RKO (cell line): ENCODE measurements around the gene OR1J2.
"Not testable (repeated sequence)": the region's sequence is repeated elsewhere in the genome, so short reads cannot be mapped to it uniquely, and the experiment has no call there.

Experiments used
- DNase-seq: peaks from one replicate; pipeline ENCODE4 v3.0.0-alpha.2; 2016; ENCODE audit warnings: low spot score

OR1J2 gene, protein sequence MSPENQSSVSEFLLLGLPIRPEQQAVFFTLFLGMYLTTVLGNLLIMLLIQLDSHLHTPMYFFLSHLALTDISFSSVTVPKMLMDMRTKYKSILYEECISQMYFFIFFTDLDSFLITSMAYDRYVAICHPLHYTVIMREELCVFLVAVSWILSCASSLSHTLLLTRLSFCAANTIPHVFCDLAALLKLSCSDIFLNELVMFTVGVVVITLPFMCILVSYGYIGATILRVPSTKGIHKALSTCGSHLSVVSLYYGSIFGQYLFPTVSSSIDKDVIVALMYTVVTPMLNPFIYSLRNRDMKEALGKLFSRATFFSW

DNA sequence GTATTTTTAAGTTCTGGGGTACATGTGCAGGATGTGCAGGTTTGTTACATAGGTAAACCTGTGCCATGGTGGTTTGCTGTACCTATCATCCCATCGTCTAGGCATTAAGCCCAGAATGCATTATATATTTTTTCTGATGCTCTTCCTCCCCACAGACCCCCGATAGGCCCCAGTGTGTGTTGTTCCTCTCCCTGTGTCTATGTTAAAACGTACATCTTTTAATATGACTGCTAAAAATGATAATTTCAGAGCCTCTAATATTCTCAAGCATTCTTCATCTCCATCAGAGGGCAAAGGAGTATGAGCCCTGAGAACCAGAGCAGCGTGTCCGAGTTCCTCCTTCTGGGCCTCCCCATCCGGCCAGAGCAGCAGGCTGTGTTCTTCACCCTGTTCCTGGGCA is at the start of gene OR1J2:
OR1J2 (plus strand) TSS at position 301 of the 400 bp plus-strand sequence; CDS start at position 301, 0 bp downstream.
- no peak for DNase-seq

DNA sequence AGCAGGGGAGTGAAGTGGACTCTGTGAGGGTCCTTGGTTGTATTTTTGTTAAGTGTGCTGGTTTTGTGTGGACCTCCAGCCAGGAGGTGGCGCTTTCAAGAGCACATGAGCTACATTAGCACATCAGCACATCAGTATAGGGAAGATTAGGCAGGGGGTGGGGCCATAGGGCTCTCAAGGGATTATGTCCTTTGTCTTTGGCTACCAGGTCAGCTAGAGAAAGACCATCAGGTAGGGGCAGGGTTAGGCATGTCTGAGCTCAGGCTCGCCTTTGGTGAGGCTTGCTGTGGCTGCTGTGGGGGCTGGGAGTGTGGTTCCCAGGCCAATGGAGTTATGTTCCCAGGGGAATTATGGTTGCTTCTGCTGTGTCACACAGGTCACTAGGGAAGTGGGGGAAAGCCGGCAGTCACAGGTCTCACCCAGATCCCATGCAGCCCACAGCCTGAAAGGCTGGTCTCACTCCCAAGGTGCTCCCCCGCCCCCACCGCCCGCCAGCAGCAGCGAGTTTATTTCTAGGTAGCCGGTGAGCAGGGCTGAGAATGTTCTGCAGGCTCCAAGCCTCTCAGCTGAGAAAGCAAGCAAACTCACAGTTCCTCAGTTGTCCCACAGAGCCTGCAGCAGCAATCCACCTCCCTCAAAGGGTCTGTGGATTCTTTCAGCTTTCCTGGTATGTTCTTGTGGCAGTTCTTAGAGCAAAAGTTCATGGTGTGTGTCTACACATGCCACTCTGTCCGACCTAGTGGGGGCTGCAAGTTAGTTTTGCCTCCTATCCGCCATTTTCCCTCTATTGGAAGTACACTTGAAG is 46.6 kb upstream of the OR1J2 start:
- peak; percentile 49 for DNase-seq

DNA sequence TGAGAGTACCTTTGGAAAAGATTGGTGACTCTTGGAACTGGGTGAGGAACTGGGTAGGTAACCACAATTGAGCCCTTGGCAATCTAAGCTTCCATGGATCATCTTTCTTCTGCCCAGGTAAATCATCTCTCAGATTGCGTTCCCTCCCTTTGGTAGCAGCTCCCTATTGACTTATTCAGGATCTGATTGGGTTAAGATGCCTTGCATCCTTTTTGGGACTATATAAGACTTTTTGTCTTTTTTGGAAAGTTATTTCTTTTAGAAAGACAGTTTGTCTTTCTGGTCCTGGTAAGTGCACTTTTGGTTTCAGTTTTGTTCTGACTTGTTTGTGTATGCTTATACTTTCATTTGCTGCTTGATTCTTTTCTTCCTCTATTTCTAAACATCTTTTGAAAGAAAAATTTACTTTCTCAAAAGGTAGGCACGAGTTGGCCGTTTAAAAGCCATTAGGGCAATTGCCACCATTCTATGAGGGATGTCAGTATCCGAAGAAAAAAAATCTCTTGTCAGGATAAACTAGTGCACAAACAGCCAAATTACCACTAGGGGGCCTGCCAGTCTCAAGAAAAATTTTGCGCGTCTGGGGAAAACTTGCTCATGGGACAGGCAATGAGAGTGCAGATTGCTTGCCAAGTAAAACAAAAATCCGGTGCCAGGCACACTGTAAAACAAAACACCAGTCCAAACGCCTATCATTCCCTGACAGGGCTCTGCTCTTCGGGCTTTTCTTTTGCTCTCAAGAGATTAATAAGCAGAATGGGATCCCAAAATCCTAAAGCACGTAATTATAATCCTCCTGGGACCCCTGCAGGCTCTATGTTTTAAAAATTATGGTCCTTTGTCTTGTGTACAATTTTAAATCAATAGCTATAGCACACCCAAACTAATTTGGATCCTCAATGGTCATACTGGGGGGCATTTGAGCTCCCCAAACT is 45.7 kb upstream of the OR1J2 start:
- DNase-seq, result peak; percentile 91

DNA sequence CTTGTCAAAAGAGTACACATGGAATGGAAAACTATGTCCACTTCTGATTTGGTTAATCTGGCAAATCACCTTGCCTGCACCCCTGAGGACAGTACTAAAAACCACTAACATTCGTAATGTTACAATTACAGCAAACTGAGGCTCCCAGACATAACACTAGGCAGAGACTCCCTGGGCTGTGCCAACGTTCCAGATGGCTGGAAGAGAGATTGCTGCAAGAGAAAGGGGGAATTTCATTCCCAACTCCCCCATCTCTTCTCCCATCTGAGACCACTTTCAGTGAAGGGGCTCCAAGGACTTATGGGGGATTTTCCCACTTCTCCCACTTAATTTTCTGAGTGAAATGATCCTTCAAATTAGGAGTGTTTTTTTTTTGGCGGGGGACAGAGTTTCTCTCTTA is 44.1 kb upstream of the OR1J2 start:
- no peak for DNase-seq

DNA sequence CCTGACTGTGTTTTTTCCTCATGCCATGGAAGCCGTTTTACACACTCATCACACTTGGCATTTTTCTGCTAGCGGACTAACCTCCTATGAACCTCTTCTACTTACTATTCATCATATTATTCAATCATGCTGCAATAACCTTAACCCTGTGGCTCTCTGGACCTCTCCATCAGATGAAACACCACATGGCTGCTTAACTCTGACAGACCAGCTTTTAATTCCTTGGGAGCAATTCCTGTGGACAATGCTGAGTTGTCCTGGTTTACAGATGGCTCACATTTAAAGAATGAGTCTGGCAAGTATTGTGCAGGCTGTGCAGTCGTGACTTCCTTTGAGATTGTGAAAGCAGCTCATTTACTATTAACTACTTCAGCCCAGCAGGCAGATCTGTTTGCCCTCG is 41.9 kb upstream of the OR1J2 start:
- no peak for DNase-seq

DNA sequence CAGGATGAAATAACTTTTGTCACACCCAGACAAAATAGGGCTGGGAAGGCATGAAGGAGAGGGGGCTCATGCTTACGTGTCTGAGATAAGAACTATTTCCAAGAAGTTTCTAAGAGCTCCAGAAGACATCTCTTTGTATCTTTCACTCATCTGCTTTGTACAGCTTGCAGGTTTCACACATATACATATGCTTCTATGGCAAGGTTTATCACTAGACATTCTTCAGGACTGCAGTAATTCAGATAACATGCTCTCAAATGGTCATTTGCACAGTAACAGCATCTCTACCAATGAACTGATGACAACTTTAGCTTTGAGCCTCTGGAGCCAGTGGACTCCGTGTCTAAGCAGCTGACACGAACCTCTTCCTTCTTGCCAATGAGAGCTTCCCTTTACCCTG is 36.0 kb upstream of the OR1J2 start:
- no peak for DNase-seq

DNA sequence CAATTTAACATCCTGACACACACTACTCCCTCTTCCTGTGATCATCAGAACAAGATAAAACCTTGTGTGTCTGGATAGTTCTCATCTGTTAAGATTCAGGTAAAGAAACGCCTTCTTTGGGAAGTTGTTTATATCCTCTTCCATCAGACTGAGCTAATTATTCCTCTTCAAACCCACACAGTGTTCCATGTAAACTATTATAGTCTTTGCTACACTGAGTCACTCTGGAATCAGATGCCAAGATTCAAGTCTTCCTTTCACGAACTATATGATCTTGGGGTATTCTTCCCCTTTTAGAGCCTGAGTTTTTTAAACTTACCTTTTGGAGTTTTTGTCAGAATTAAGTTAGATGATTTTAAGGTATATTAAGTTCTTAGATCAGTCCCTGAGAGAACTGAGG is 34.9 kb upstream of the OR1J2 start:
- no peak for DNase-seq

DNA sequence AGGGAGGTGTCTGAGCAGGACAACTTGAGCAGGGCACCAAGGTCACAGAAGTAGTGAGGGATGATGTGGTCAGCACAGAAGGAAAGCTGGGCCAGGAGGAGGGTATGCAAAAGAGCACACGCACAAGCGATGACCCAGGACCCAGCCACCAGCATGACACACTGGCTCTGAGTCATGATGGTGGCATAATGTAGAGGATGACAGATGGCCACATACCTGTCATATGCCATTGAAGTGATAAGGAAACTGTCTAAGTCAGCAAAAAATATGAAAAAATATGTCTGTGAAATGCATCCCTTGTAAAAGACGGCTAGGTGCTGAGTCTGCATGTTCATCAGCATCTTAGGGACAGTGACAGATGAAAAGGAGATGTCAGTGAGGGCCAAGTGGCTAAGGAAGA is 33.3 kb upstream of the OR1J2 start:
- peak; percentile 23 for DNase-seq

DNA sequence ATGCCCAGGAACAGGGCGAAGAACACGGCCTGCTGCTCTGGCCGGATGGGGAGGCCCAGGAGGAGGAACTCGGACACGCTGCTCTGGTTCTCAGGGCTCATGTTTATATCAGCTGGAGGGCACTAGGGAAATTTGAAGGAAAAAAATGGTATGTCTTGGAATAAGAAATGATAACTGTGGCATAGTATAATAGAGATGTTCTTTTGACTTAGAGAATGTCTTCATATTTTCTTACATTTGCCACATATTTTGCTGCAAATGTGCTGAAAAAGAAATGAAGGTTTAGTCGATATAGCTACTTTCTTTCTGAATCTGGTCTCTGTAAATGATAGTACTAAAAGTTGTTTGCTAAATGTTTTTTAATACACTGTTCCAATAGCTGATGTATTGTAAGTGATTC is 32.8 kb upstream of the OR1J2 start, which contains the start of gene OR1J1:
OR1J1 (minus strand) TSS at position 101 of the 400 bp plus-strand sequence; CDS start at position 101, 0 bp downstream.
- no peak for DNase-seq

DNA sequence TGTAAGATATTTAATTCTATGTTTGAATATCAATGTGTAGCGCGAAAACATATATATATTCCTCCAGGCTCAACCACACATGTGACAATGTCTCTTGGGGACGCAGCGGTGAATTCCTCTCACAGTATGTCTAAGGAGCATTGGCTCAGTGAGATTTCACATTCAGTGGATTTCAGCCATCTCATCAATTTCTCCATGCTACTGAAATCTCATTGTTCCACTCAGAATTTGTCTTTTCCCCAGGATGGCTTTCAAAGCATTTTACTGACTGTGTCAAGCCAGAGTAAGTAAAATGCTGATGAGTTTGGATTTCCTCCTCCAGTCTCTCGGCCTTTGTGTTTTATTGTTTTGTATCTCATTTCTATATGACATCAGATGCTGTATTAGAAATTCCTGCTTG is 31.5 kb upstream of the OR1J2 start:
- no peak for DNase-seq

DNA sequence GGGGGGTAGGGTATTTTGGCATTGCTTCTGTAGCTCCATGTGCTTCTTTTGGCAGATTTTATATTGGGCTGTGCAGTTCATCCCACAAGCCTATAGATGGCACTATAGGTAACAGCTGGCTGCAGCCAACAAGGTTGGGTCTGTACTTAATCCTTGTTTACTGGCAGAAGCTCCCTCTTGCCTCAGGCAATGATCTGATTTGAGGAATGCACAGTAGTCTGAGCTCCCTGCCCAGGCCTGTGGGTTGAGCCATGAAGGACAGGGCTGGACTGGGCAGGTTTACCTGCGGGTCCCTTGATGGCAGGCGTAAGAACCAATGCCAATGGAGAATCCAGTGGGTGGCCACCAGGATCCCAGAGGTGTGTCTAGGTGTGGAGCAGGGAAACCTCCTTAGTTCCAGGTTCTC is 11.7 kb upstream of the OR1J2 start:
- DNase-seq, result peak; percentile 54

DNA sequence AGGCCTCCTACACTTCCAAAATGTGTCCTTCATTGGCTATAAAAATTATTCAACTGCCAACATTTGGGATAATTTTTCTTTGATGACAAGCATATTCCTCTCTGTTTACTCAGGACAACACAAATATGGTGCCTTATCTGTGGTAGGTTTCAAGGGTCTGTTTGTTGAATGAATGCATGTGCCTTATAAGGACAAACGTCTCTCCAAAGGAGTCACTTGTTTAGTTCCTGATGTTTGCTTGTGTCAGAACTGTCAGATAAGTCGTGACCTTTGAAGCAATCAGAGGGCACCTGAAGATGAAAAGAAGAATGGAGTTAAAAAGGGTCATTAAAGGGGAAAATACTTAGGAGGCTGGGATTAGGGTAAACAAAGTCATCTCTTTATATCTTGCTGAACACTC is 3.6 kb upstream of the OR1J2 start:
- DNase-seq, result no peak

DNA sequence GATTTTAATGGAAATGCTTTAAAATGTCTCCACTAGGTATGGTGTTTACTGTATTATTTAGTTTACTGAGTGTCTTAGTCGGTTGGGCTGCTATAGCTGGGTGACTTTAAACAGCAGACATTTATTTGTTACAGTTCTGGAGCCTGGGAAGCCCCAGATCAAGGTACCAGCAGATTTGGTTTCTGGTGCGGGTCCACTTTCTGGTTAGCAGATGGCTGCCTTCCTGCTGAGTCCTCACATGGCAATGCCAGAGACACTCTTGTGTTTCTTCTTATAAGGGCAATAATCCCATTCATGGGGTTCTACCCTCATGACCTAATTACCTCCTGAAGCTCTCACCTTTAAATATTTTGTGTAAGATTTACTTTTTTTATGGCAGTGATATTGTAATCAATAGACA is 7.6 kb downstream of the OR1J2 start:
- no peak for DNase-seq

DNA sequence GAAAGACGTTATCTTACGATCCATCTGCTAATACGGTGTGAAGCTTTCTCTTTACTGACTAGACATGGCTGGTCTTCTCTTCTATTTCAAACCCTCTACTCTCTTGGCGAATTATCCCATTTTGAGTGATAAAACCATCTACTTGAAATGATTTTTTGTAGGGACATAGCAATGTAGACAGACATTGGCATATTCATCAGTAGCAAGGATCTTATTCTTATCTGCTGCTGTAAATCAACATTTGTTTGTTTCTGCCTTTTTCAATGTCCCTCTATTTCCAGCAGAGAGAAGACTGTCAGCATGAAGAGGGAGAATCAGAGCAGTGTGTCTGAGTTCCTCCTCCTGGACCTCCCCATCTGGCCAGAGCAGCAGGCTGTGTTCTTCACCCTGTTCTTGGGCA is 8.2 kb downstream of the OR1J2 start, which contains the start of gene OR1J4:
OR1J4 (plus strand) TSS at position 301 of the 400 bp plus-strand sequence; CDS start at position 301, 0 bp downstream.
- DNase-seq, result no peak

DNA sequence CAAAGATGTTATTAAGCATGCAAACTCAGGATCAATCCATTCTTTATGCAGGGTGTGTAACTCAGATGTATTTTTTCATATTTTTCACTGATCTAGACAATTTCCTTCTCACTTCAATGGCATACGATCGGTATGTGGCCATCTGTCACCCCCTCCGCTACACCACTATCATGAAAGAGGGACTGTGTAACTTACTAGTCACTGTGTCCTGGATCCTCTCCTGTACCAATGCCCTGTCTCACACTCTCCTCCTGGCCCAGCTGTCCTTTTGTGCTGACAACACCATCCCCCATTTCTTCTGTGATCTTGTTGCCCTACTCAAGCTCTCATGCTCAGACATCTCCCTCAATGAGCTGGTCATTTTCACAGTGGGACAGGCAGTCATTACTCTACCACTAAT is 8.8 kb downstream of the OR1J2 start:
- DNase-seq, result no peak

DNA sequence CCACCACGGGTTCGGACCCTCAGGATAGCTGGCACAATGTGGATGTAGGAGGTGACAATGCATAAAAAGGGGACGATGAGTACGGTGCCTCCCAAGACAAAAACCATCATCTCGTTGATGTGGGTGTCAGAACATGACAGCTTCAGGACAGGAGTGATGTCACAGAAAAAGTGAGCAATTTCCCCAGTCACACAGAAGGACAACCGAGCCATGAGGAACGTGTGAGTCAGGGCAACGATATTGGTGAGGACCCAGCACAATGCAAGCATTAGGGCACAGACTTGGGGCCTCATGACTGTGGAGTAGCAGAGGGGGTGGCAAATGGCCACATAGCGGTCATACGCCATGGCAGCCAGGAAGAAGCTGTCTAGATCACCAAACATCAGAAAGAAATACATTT is 16.0 kb downstream of the OR1J2 start:
- no peak for DNase-seq

DNA sequence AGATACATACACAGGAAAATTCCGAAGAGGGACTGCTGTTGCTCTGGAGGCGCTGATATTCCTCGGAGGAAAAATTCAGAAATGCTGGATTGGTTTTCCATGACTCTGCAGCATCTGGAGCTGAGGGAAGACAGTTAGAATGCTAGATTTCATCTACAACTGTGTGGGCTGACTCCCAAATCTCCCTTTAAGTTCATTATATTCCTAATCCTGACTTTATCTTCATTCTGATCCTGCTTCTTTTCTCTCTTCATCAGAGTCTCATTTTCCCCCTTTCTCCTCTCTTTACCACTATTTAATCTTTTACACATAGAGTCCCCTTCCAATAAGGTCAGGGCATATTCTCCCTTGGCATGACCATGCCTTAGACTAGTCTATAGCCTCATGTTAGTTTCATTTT is 16.6 kb downstream of the OR1J2 start, which contains the start of gene OR1N1:
OR1N1 (minus strand) TSS at position 101 of the 400 bp plus-strand sequence; CDS start at position 101, 0 bp downstream.
- DNase-seq, result no peak

DNA sequence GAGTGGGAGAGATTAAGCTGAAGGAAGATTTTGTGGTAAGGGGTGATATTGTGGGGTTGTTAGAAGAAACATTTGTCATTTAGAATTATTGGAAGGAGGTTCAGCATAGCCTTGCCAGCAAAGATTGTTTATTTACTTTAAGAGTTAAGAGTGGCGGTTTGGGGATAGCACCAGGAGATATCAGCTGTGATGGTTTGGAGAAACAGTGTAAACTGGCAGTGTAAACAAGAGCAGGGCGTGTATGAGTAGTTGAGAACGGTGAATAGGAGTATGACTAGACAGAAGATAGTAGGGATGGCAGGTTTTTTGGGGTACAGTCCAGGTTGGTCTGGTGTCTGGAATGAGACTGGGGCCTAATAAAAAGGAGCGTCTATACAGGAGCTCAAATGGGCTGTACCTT is 20.6 kb downstream of the OR1J2 start:
- DNase-seq, result not testable (repeated sequence)

DNA sequence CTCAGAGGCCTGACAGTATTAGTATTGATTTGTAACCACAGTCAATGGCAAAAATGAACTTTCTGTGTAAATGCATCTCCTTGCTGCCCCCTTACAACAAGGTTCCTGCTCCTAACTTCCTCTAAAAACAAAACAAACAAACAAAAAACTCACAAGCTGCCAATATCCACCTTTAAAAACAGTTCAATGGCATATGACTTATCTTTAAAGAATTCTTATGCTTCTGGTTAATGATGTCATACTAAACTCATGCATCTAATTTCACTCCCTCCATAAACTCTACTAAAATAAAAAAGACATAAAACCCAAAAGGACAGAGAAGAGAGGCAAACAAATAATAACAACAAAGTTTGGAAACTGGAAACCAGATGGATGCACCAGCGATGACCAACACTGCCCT is 25.5 kb downstream of the OR1J2 start:
- DNase-seq, result no peak

DNA sequence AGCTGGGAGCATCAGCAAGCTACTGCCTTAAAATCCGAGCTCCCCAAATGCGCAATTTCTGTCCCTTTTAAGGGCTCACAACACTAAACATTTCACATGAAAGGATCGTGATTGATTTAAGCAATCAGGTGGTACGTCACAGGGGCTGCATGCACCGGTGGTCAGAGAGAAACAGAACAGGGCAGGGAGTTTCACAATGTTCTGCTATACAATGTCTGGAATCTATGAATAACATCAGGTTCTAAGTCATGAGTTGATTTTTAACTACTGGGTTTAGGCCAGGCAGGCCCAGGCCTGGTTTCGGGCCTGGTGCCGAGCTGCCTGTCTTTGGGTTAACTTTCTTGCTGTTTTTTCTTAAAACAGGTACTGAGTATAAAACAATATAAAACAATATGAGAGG is 26.5 kb downstream of the OR1J2 start:
- not testable (repeated sequence) for DNase-seq

DNA sequence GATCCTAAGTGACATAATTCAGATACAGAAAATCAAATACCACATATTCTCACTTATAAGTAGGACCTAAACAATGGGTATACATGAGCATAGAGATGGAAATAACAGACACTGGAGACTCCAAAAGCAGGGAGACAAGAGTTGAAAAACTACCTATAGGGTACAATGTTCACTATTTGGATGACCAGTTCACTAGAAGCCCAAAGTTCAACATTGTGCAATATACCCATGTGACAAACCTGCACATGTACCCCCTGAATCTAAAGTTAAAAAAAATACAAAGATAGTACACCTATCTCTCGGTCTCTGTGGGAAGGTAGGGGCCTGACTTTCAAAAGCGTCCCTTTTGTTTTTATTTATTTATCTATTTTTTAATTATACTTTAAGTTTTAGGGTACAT is 28.2 kb downstream of the OR1J2 start:
- DNase-seq, result no peak

DNA sequence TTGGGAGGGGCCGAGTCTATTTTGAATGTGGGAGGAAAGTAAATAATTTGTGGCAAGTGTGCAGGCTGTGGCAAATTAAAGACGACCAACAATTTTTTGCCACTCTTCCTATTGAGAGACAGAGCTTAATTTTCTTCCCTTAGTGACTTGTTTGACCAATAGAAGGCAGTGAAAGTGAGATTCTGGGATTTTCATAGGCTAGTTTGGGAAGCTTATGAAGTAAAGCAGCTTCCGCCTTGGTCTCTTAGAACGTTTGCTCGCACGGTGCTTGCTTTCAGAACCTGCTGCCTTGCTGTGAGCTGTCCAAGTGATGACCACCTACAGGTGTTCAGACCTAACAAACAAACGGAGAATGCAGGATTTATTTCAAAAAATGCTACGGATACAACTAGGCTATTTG is 35.6 kb downstream of the OR1J2 start:
- no peak for DNase-seq
